ENCODE results near the gene EGFR.
"Not testable (repeated sequence)": the region's sequence is repeated elsewhere in the genome, so short reads cannot be mapped to it uniquely, and the experiment has no call there.

Gene EGFR

GRCh38 chr7:55161154-55161687 is 142.4 kb downstream of the EGFR start:
- H3K36me3 Mint-ChIP-seq (ENCODE audit: low read depth), result no peaks in the 10 kb centered on the region
- no peak overlapping the region for H3K4me3 Mint-ChIP-seq
- peaks cover under 1% of the 10 kb centered on the region for H3K9me3 Mint-ChIP-seq
- H3K27ac Mint-ChIP-seq, result no peak overlapping the region
- H3K27me3 Mint-ChIP-seq, result peaks cover 4% of the 10 kb centered on the region
- H3K4me1 Mint-ChIP-seq (ENCODE audit: low read depth), result no peaks in the 10 kb centered on the region

DNA sequence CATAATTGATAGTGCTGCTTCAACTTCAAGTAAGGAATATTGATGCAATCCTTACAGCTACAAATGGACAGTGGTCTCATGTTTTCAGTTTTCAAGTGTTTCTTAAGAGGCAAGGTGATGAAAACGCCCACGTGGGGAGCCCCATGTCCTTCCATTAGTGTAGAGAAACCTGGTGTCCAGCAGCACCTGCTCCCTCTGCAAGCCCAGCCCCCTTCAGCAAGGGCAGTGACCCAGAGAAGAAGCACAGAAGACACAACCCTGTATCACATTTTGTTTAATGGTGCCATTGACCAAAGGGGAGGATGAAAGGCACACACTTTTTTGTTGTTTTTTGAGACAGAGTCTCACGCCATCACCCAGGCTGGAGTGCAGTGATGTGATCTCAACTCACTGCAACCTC is 143.7 kb downstream of the EGFR start:
- Mint-ChIP-seq H3K27ac (no peak overlapping the region), H3K27me3 (no peaks in the 10 kb centered on the region), H3K9me3 (peaks cover 8% of the 10 kb centered on the region), H3K4me1 (ENCODE audit: low read depth) (no peaks in the 10 kb centered on the region), H3K4me3 (no peak overlapping the region), H3K36me3 (ENCODE audit: low read depth) (no peaks in the 10 kb centered on the region)

DNA sequence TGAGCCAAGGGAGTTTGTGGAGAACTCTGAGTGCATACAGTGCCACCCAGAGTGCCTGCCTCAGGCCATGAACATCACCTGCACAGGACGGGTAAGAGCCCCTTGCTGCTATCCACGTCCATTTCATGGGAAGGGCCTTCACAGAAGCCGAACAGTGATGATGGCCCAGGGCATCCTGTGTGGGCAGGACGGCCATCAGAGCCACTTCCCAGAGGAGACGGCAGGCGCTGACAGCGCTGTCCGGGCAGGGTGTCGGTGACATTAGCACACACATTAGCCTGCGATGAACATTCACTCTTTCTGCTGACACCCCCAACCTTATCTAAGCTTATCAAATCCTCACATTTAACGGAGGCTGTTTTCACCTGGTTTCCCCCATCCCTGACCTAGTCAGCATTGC is 144.9 kb downstream of the EGFR start:
- Mint-ChIP-seq H3K4me3 (no peak overlapping the region), H3K36me3 (ENCODE audit: low read depth) (no peaks in the 10 kb centered on the region), H3K27me3 (no peaks in the 10 kb centered on the region), H3K9me3 (peaks cover 8% of the 10 kb centered on the region), H3K4me1 (ENCODE audit: low read depth) (no peaks in the 10 kb centered on the region), H3K27ac (no peak overlapping the region)

- H3K9me3 Mint-ChIP-seq, result peaks cover 8% of the 10 kb centered on the region
- H3K36me3 Mint-ChIP-seq (ENCODE audit: low read depth), result no peaks in the 10 kb centered on the region
- no peak overlapping the region for H3K27ac Mint-ChIP-seq
- H3K27me3 Mint-ChIP-seq, result no peaks in the 10 kb centered on the region
- no peak overlapping the region for H3K4me3 Mint-ChIP-seq
- H3K4me1 Mint-ChIP-seq (ENCODE audit: low read depth), result no peaks in the 10 kb centered on the region
Measured at GRCh38 chr7:55164527-55164926, 145.7 kb downstream of the EGFR start.

DNA sequence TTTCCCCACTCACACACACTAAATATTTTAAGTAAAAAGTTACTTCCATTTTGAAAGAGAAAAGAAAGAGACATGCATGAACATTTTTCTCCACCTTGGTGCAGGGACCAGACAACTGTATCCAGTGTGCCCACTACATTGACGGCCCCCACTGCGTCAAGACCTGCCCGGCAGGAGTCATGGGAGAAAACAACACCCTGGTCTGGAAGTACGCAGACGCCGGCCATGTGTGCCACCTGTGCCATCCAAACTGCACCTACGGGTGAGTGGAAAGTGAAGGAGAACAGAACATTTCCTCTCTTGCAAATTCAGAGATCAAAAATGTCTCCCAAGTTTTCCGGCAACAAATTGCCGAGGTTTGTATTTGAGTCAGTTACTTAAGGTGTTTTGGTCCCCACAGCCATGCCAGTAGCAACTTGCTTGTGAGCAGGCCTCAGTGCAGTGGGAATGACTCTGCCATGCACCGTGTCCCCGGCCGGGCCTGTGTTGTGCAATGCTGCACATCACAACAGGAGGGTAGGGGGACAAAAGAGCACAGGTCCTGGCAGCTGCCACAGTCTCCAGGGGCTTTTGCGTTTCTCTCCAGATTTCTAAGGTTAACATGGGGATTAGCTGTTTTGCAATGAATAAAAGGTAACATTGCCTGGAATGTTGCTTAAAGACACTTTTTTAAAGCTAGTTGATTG is 146.5 kb downstream of the EGFR start:
- Mint-ChIP-seq H3K27me3 (no peaks in the 10 kb centered on the region), H3K27ac (no peak overlapping the region), H3K4me3 (no peak overlapping the region), H3K4me1 (ENCODE audit: low read depth) (no peaks in the 10 kb centered on the region), H3K36me3 (ENCODE audit: low read depth) (no peaks in the 10 kb centered on the region), H3K9me3 (peaks cover 8% of the 10 kb centered on the region)

GRCh38 chr7:55167296-55167695 is 148.5 kb downstream of the EGFR start:
- not testable (repeated sequence) for H3K27ac Mint-ChIP-seq; H3K36me3 Mint-ChIP-seq (ENCODE audit: low read depth); H3K4me1 Mint-ChIP-seq (ENCODE audit: low read depth); H3K9me3 Mint-ChIP-seq; H3K27me3 Mint-ChIP-seq; H3K4me3 Mint-ChIP-seq

- no peak overlapping the region for H3K27ac Mint-ChIP-seq
- no peaks in the 10 kb centered on the region for H3K27me3 Mint-ChIP-seq
Measured at GRCh38 chr7:55170335-55171069, 151.7 kb downstream of the EGFR start.

DNA sequence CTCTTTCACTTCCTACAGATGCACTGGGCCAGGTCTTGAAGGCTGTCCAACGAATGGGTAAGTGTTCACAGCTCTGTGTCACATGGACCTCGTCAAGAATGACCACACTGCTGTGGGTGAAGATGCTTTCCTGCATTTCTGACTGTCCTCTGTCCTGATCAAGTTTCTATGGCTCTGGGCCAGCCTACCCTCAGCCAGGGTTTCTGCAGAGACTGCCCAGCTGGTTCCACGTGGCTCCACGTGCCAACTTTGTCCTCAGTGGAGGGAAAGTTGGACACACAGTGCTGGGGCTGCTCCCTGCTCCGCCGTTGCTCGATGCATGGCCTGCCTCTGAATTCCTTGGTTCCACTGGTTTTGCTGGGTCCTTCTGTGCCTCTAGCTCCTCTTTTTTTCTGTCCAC is 152.3 kb downstream of the EGFR start:
- Mint-ChIP-seq H3K9me3 (peaks cover 8% of the 10 kb centered on the region), H3K4me1 (ENCODE audit: low read depth) (no peaks in the 10 kb centered on the region), H3K27me3 (no peaks in the 10 kb centered on the region), H3K36me3 (ENCODE audit: low read depth) (no peaks in the 10 kb centered on the region), H3K4me3 (no peak overlapping the region), H3K27ac (no peak overlapping the region)

More at GRCh38 chr7:55170335-55171069, 151.7 kb downstream of the EGFR start:
- no peaks in the 10 kb centered on the region for H3K4me1 Mint-ChIP-seq (ENCODE audit: low read depth)
- H3K36me3 Mint-ChIP-seq (ENCODE audit: low read depth), result no peaks in the 10 kb centered on the region
- H3K9me3 Mint-ChIP-seq, result peaks cover 8% of the 10 kb centered on the region
- H3K4me3 Mint-ChIP-seq, result no peak overlapping the region

DNA sequence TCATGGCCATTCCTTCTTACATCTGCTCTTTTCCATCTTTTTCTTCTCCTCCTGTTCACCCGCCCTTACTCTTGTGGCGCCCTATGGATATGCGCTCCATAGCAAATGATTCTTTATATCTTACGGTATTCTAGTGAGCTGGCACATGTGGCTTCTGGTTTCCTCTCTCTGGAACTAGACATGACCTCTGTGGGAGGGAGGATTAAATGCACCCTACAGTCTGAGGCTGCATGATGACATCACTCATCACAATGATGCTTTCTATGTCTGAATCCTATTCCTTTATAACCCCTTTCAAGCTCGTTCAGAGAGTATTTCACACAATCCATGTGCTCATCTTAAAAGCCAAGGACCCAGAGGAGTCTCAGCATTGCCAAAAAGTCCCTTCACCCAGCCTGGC is 153.3 kb downstream of the EGFR start:
- Mint-ChIP-seq H3K27ac (no peak overlapping the region), H3K4me3 (no peak overlapping the region), H3K4me1 (ENCODE audit: low read depth) (no peaks in the 10 kb centered on the region), H3K27me3 (no peaks in the 10 kb centered on the region), H3K9me3 (no peaks in the 10 kb centered on the region), H3K36me3 (ENCODE audit: low read depth) (no peaks in the 10 kb centered on the region)

DNA sequence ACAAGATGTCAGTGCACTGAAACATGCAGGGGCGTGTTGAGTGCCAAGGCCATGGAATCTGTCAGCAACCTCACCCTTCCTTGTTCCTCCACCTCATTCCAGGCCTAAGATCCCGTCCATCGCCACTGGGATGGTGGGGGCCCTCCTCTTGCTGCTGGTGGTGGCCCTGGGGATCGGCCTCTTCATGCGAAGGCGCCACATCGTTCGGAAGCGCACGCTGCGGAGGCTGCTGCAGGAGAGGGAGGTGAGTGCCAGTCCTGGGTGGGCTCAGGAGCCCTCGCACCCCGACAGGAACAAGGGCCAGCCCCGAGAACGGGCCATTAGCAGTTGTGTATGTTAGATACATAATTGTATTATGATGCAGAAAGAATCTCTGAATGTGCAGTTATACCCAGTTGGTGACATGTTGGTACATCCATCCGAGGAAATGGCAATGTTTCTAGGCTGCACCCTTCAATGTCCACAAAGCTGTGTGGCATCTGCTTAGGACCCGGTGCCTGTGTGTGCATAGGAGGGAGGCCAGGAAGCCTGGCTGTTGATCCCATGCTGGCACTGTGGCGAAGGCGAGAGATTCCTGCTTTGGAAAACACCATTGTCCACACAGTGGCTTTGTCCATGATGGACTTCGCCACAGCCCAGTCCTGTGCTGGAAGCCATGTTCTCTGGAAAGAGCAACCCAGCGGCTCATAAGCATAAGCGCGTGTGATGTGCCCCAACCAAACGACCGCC is 154.2 kb downstream of the EGFR start:
- Mint-ChIP-seq H3K4me1 (ENCODE audit: low read depth) (no peaks in the 10 kb centered on the region), H3K9me3 (no peaks in the 10 kb centered on the region), H3K36me3 (ENCODE audit: low read depth) (no peaks in the 10 kb centered on the region), H3K27me3 (no peaks in the 10 kb centered on the region), H3K27ac (no peak overlapping the region), H3K4me3 (no peak overlapping the region)

DNA sequence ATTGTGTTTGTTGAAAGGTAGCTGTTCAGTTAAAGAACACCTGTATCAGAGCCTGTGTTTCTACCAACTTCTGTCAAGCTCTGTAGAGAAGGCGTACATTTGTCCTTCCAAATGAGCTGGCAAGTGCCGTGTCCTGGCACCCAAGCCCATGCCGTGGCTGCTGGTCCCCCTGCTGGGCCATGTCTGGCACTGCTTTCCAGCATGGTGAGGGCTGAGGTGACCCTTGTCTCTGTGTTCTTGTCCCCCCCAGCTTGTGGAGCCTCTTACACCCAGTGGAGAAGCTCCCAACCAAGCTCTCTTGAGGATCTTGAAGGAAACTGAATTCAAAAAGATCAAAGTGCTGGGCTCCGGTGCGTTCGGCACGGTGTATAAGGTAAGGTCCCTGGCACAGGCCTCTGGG is 154.9 kb downstream of the EGFR start:
- Mint-ChIP-seq H3K9me3 (no peaks in the 10 kb centered on the region), H3K4me1 (ENCODE audit: low read depth) (no peaks in the 10 kb centered on the region), H3K27me3 (no peaks in the 10 kb centered on the region), H3K4me3 (no peak overlapping the region), H3K27ac (no peak overlapping the region), H3K36me3 (ENCODE audit: low read depth) (no peaks in the 10 kb centered on the region)

- Mint-ChIP-seq H3K4me3 (no peak overlapping the region), H3K9me3 (no peaks in the 10 kb centered on the region), H3K4me1 (ENCODE audit: low read depth) (no peaks in the 10 kb centered on the region), H3K27ac (no peak overlapping the region), H3K36me3 (ENCODE audit: low read depth) (no peaks in the 10 kb centered on the region), H3K27me3 (no peaks in the 10 kb centered on the region)
Measured at GRCh38 chr7:55174456-55174855, 155.6 kb downstream of the EGFR start.

GRCh38 chr7:55174856-55175255 is 156.0 kb downstream of the EGFR start:
- H3K4me1 Mint-ChIP-seq (ENCODE audit: low read depth), result no peaks in the 10 kb centered on the region
- no peaks in the 10 kb centered on the region for H3K36me3 Mint-ChIP-seq (ENCODE audit: low read depth)
- no peak overlapping the region for H3K4me3 Mint-ChIP-seq

GRCh38 chr7:55177068-55177530 is 158.3 kb downstream of the EGFR start:
- Mint-ChIP-seq H3K4me1 (ENCODE audit: low read depth) (no peaks in the 10 kb centered on the region), H3K27me3 (no peaks in the 10 kb centered on the region), H3K36me3 (ENCODE audit: low read depth) (no peaks in the 10 kb centered on the region), H3K27ac (no peak overlapping the region), H3K9me3 (no peaks in the 10 kb centered on the region), H3K4me3 (no peak overlapping the region)

More at GRCh38 chr7:55174856-55175255, 156.0 kb downstream of the EGFR start:
- H3K27me3 Mint-ChIP-seq, result no peaks in the 10 kb centered on the region
- H3K27ac Mint-ChIP-seq, result no peak overlapping the region
- no peaks in the 10 kb centered on the region for H3K9me3 Mint-ChIP-seq

All from stimulated activated naive CD8-positive, alpha-beta T cell treated with anti-CD3 and anti-CD28 coated beads, Interleukin-15, Interleukin-2, amounts not matched to agents 100 ng/mL and 50 ng/mL, for 24 hours (primary cell).